NCI-H510A (cell line): ENCODE results near the gene MED12L.
"Not testable (repeated sequence)": the region's sequence is repeated elsewhere in the genome, so short reads cannot be mapped to it uniquely, and the experiment has no call there.

Experiments used
- DNase-seq: peaks from one replicate; lab custom pipeline; 2025; lab: John Stamatoyannopoulos, UW

The MED12L gene

GRCh38 chr3:151133917-151134450 is 48.5 kb downstream of the MED12L start:
- DNase-seq = no peak

GRCh38 chr3:151135541-151136337 is 50.3 kb downstream of the MED12L start:
- DNase-seq = no peak

- DNase-seq = no peak
Observed at GRCh38 chr3:151142929-151143328, 57.5 kb downstream of the MED12L start.

GRCh38 chr3:151144016-151144415 is 58.6 kb downstream of the MED12L start:
- DNase-seq = no peak

- no peak for DNase-seq
Observed at GRCh38 chr3:151144760-151145159, 59.3 kb downstream of the MED12L start.

- no peak for DNase-seq
Observed at GRCh38 chr3:151145713-151146070, 60.2 kb downstream of the MED12L start.

- peak; percentile 34 for DNase-seq
Observed at GRCh38 chr3:151146071-151146730, 60.7 kb downstream of the MED12L start.

GRCh38 chr3:151146731-151147091 is 61.2 kb downstream of the MED12L start:
- no peak for DNase-seq

GRCh38 chr3:151147299-151147698 is 61.8 kb downstream of the MED12L start:
- no peak for DNase-seq

GRCh38 chr3:151152455-151153079 is 67.1 kb downstream of the MED12L start:
- no peak for DNase-seq

- DNase-seq = no peak
Observed at GRCh38 chr3:151154566-151154965, 69.1 kb downstream of the MED12L start.

- DNase-seq = no peak
Observed at GRCh38 chr3:151155409-151156128, 70.1 kb downstream of the MED12L start.

GRCh38 chr3:151156618-151157216 is 71.3 kb downstream of the MED12L start:
- peak; percentile 38 for DNase-seq

- DNase-seq = no peak
Observed at GRCh38 chr3:151159806-151160205, 74.3 kb downstream of the MED12L start.

- no peak for DNase-seq
Observed at GRCh38 chr3:151165226-151165625, 79.8 kb downstream of the MED12L start.

- no peak for DNase-seq
Observed at GRCh38 chr3:151166161-151166560, 80.7 kb downstream of the MED12L start.

- peak; percentile 19 for DNase-seq
Observed at GRCh38 chr3:151168269-151169094, 83.0 kb downstream of the MED12L start.

GRCh38 chr3:151169262-151169947 is 83.9 kb downstream of the MED12L start:
- DNase-seq = no peak

- DNase-seq = not testable (repeated sequence)
Observed at GRCh38 chr3:151169948-151170679, 84.7 kb downstream of the MED12L start.
